Stimulated activated memory B cell treated with anti-CD40 and anti-IgM and Interleukin-4, amounts not matched to agents 10 μg/mL and 1 μg/mL and 100 μg/mL, for 72 hours (primary cell): ENCODE measurements around the gene CDCA4.
A peak's percentile ranks its signal among the peaks of the same experiment; 100 is the strongest.

Source experiments
- ATAC-seq: fragments of 150-1000 bp; cut with Tn5 transposase; 2 replicates; pipeline ENCODE4 v1.10.0; 2021
- H3K27ac Mint-ChIP-seq: one replicate; pipeline ENCODE4 v1.8.0; 2022; ENCODE audit warnings: mild to moderate bottlenecking, mixed read lengths
- H3K27me3 Mint-ChIP-seq: one replicate; pipeline ENCODE4 v1.8.0; 2022; ENCODE audit warnings: mixed read lengths
- H3K36me3 Mint-ChIP-seq: one replicate; pipeline ENCODE4 v1.8.0; 2022; ENCODE audit warnings: mixed read lengths
- H3K4me1 Mint-ChIP-seq: one replicate; pipeline ENCODE4 v1.8.0; 2022; ENCODE audit warnings: mixed read lengths
- H3K4me3 Mint-ChIP-seq: one replicate; pipeline ENCODE4 v1.8.0; 2022; ENCODE audit warnings: mild to moderate bottlenecking, moderate library complexity, mixed read lengths
- H3K9me3 Mint-ChIP-seq: one replicate; pipeline ENCODE4 v1.8.0; 2022; ENCODE audit warnings: mixed read lengths

CDCA4 gene

DNA sequence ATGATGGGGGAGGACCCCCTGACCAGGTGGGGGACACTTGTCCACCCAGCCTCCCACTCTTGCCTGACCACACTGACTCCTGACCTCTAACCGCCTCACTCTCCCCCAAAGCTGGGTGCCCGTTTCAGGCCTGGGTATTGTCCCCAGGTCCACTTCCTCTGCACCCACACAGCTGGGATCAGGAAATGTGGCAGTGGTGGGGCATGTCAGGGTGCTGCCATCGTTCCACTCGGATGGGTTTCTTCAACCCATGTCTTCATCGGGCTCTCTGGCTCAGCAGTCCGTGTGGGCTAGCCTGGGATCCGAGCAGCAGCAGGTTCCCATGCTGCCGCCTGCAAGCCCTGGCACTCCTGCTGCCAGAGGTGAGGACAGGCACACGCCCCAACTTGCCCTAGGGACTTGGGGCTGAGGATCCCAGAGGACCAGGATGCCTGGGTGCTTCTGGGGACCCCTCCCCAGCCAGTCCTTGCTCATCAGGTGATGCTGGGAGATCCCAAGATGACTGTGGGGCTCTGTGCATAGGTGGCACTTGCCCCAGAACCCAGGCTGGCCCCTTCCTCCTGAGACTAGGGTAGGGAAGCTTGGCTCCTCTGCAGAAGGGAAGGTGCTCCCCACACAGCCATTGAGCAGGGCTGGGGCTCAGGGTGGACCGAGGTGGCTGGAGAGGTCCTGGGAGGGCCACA lies 38.2 kb downstream of the CDCA4 start:
- Mint-ChIP-seq H3K36me3 (no peaks in the 10 kb centered on the region), H3K4me3 (no peak overlapping the region), H3K27me3 (peaks cover 30% of the 10 kb centered on the region), H3K9me3 (no peaks in the 10 kb centered on the region), H3K27ac (no peak overlapping the region), H3K4me1 (peaks cover 26% of the 10 kb centered on the region)
- ATAC-seq: no peak

DNA sequence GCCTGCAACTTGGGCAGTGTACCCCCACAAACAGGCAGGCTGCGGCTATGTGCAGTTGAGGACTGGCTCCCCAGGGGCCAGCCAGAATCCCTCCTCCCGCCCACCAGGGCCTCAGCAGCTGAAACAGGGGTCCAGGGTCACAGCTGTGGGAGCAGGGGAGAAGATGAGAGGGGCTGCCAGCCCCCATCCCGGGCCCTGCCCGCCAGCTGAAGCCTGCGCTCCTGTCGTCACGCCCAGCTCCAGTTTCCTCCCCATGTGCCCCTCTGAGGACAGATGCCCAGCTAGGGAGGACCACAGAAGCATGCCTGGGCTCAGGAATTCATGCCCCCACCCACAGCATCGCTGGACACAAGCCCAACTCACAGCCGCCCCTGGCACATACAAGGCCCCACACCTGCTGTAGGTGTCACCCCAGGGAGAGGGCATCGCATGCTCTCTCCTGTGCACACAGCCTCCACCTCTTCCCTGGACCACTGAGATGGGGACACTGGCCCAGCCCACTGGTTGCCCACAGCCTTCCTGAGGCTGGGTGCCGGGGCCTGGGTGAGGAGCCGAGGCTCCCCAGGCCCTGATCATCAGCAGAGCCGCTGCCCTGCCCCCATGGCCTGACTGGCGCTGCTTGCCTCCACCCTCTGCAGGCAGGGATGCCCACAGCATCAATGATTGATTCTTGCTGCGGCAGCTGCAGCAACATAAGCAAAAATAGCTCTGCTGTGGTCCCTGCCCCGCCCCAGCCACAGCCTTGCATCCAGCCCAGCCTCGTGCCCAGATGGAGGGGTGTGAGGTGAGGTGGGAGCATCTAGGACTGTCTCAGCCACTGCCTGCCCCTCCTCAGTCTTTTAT lies 39.0 kb downstream of the CDCA4 start:
- ATAC-seq: no peak
- no peaks in the 10 kb centered on the region for H3K36me3 Mint-ChIP-seq
- H3K27ac Mint-ChIP-seq: no peak overlapping the region
- H3K4me1 Mint-ChIP-seq: peaks cover 25% of the 10 kb centered on the region
- peaks cover 30% of the 10 kb centered on the region for H3K27me3 Mint-ChIP-seq
- H3K4me3 Mint-ChIP-seq: no peak overlapping the region
- H3K9me3 Mint-ChIP-seq: no peaks in the 10 kb centered on the region

DNA sequence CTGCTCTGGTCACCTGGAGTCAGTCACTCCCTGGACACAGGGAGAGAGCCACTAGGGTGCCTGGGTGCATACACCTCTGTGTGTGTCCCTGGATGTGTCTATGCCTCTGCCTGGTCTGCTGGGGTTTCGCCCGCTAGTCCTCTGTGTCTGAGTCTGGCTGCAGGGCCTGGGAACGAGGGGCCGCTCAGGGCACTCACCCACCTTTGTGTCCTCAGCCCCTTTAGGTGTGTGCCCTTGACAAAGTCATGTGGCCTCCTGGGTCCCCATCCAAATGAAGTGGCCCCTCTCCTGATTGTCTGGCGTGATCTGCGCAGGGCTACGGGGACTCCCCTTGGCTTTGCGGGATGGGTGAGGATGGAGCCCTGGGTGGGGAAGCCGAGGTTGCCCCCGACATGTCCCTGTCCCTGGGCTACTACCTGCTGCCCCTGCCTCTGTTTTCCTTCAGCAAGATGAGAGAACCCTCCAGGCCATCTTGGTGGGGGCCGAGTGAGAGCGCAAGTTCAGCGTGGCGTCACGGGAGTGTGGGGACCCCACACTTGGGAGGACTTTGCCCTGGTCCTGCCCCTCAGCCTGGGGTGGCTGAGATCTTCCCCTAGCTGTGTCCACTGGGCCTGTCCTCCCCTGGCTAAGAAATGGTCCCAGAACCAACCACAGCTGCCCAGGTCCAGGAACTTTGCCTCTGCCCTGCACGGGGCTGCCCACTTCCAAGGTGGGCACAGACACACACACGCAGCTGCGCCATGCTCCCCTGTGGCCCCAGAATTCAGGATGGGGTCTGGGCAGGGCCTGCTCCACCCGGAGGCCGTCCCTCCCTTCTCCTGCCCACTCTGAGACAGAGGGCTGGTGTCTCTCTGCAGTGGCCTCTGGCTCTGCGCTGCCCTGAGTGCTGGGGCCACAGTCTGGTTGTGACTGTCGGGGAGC lies 40.0 kb downstream of the CDCA4 start:
- Mint-ChIP-seq H3K9me3 (no peaks in the 10 kb centered on the region), H3K4me3 (no peak overlapping the region), H3K36me3 (peaks cover 5% of the 10 kb centered on the region), H3K27me3 (peaks cover 37% of the 10 kb centered on the region), H3K27ac (no peak overlapping the region), H3K4me1 (peaks cover 26% of the 10 kb centered on the region)
- ATAC-seq: no peak

DNA sequence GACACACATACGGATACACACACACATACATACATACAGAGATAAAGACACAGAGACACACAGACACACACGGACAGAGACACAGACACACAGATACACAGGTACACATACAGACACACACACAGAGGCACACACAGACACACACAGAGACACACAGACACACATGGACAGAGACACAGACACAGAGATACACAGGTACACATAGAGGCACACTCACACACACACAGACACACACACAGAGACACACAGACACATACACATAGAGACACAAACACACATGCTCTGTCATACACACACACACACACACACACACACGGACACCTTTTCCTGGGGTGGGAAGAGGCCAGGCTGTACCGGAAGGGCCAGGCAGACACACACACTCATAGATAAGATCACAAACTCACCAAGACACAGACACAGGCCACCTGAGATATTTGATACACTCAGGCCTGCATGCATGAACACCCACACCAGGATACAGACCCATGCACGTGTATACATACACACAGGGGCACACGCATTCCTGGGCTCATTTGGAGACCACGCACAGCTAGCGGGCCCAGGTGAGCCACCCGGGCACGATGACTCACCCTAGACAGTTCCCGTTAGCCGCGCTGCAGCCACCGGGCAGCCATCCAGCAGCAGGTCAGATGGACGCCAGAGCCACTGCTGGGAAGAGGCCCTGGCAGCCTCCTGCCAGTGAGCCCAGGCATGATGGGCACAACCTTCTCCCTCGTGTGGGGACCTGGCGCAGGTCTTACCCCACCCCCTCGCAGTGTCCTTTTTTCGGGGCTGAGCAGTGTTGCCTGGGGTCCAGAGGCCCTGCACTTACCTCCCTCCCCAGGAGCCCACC lies 40.9 kb downstream of the CDCA4 start:
- Mint-ChIP-seq H3K27ac (no peak overlapping the region), H3K9me3 (no peaks in the 10 kb centered on the region), H3K4me3 (no peak overlapping the region), H3K27me3 (peaks cover 41% of the 10 kb centered on the region), H3K36me3 (peaks cover 5% of the 10 kb centered on the region), H3K4me1 (peaks cover 32% of the 10 kb centered on the region)
- no peak for ATAC-seq

DNA sequence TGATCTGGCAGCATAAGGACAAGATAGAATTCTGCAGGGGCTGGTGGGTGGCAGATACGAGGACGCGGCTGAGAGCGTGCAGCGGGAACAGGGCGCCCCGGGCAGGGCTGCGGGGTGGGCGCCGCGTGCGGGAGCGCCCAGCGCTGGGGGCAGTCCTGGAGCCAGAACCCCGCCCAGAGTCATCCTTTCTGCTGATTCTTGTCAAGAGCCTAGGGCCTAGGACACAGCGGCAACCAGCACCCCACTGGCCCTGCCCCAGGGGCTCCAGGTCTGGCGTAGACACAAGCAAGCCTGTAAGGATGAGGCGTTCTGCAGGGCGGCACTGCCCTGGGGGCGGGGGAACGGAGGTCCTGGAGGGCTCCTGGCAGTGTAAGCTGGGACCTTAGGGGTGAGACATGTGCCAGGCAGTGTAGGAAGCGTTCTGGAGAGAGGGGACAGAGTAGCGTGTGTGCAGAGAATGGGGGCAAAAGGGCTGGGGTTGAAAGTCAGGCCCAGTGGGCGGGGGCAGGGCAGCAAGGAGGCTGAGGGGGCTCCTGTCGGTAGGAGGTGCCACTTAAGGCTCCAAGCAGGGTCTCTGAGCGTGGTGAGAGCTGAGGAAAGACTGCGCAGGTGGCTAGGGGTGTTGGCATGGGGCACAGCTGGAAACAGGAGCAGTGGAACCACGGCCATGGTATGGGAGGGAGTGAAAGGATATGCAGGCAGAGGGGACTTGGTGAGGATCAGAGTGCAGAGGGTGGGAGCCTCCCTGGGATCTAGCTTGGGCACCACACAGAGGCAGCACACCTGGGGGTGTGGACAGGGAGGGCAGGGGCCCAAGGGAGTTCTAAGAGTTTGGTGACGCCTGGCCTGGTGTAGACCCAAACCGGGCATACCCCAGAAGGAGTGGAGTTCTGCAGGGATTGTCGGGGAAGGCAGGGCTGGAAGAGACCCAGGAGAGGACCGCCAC lies 41.9 kb downstream of the CDCA4 start:
- H3K27ac Mint-ChIP-seq: no peak overlapping the region
- H3K9me3 Mint-ChIP-seq: no peaks in the 10 kb centered on the region
- peaks cover 24% of the 10 kb centered on the region for H3K4me1 Mint-ChIP-seq
- ATAC-seq: no peak
- H3K27me3 Mint-ChIP-seq: peaks cover 50% of the 10 kb centered on the region
- H3K36me3 Mint-ChIP-seq: peaks cover 5% of the 10 kb centered on the region
- H3K4me3 Mint-ChIP-seq: peak overlapping the region; percentile 11

GRCh38 chr14:104977681-104978653 lies 42.9 kb downstream of the CDCA4 start, which contains the start of gene AHNAK2:
TSS of gene AHNAK2 (minus strand) at chr14:104978374. CDS start at chr14:104978237, 137 bp downstream.
- peaks cover 52% of the 10 kb centered on the region for H3K27me3 Mint-ChIP-seq
- peak within 1 kb of the TSS; percentile 68 for H3K4me3 Mint-ChIP-seq
- peaks cover 5% of the 10 kb centered on the region for H3K36me3 Mint-ChIP-seq
- no peak within 1 kb of the TSS for H3K27ac Mint-ChIP-seq
- peak; percentile 53 for ATAC-seq
- H3K9me3 Mint-ChIP-seq: no peaks in the 10 kb centered on the region
- H3K4me1 Mint-ChIP-seq: peaks cover 24% of the 10 kb centered on the region

GRCh38 chr14:104977008-104977680 lies 43.7 kb downstream of the CDCA4 start:
- Mint-ChIP-seq H3K4me3 (peak overlapping the region; percentile 68), H3K27me3 (peaks cover 52% of the 10 kb centered on the region), H3K9me3 (no peaks in the 10 kb centered on the region)

GRCh38 chr14:104976198-104977007 lies 44.5 kb downstream of the CDCA4 start:
- H3K4me3 Mint-ChIP-seq: peak overlapping the region; percentile 21
- H3K36me3 Mint-ChIP-seq: peaks cover 5% of the 10 kb centered on the region
- H3K27ac Mint-ChIP-seq: peak overlapping the region; percentile 21
- no peaks in the 10 kb centered on the region for H3K9me3 Mint-ChIP-seq
- peaks cover 24% of the 10 kb centered on the region for H3K4me1 Mint-ChIP-seq
- peak; percentile 80 for ATAC-seq
- H3K27me3 Mint-ChIP-seq: peaks cover 58% of the 10 kb centered on the region

More at GRCh38 chr14:104977008-104977680, 43.7 kb downstream of the CDCA4 start:
- no peak for ATAC-seq
- peaks cover 5% of the 10 kb centered on the region for H3K36me3 Mint-ChIP-seq
- H3K4me1 Mint-ChIP-seq: peaks cover 24% of the 10 kb centered on the region
- no peak overlapping the region for H3K27ac Mint-ChIP-seq

GRCh38 chr14:104975481-104976197 lies 45.2 kb downstream of the CDCA4 start:
- H3K4me3 Mint-ChIP-seq: no peak overlapping the region
- H3K9me3 Mint-ChIP-seq: no peaks in the 10 kb centered on the region
- peaks cover 66% of the 10 kb centered on the region for H3K27me3 Mint-ChIP-seq
- peaks cover 24% of the 10 kb centered on the region for H3K4me1 Mint-ChIP-seq
- peak overlapping the region; percentile 21 for H3K27ac Mint-ChIP-seq
- ATAC-seq: peak; percentile 42
- H3K36me3 Mint-ChIP-seq: peaks cover 5% of the 10 kb centered on the region

DNA sequence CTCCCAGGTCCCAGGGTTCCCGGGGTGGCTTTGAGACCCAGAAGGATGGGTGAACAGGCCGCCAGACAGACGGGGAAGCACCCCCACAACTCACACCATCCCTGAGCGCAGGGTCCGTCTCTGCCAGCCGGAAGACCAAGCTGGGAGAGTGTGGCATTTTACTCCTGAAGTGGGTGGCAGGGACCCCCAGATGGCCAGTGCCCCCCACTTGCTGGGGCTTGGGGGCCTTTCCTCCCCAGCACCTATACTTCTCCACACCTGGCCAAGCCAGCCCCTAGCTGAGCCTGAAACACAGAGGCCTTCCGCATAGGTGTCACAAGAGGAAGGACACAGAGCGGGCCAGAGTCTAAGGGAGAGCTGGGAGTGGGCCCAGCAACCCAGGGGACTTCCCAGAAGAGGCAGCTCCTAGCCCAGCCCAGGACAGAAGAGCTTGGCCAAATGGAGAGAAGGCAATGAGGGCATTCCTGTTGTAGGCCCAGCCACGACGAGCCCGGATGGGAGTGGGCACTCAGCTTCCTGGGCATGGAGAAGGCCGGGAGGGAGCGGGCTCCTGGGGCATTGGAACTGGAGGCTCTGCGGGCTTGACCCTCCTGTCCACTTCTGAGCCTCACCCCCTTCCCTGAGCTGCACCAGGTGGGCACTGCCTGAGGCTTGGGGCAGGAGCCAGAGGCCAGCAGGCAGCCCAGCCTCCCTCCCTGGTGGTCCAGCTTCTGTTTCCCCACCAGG lies 46.1 kb downstream of the CDCA4 start:
- no peak for ATAC-seq
- H3K27ac Mint-ChIP-seq: no peak overlapping the region
- peaks cover 71% of the 10 kb centered on the region for H3K27me3 Mint-ChIP-seq
- H3K4me3 Mint-ChIP-seq: no peak overlapping the region
- peaks cover 24% of the 10 kb centered on the region for H3K4me1 Mint-ChIP-seq
- no peaks in the 10 kb centered on the region for H3K9me3 Mint-ChIP-seq
- H3K36me3 Mint-ChIP-seq: peaks cover 5% of the 10 kb centered on the region
